HG02610 (cell line): ENCODE results near the gene TTC33.
"Not testable (repeated sequence)": the region's sequence is repeated elsewhere in the genome, so short reads cannot be mapped to it uniquely, and the experiment has no call there.

ENCODE experiments used
- ATAC-seq: cut with Tn5 transposase; IDR thresholded peaks from one replicate; pipeline ENCODE4 v1.9.1; 2021; ENCODE audit warnings: mild to moderate bottlenecking, moderate library complexity; ENCODE audit not compliant: unreplicated experiment

TTC33 gene

GRCh38 chr5:40722497-40722911, 33.3 kb downstream of the TTC33 start:
- ATAC-seq, result not testable (repeated sequence)

DNA sequence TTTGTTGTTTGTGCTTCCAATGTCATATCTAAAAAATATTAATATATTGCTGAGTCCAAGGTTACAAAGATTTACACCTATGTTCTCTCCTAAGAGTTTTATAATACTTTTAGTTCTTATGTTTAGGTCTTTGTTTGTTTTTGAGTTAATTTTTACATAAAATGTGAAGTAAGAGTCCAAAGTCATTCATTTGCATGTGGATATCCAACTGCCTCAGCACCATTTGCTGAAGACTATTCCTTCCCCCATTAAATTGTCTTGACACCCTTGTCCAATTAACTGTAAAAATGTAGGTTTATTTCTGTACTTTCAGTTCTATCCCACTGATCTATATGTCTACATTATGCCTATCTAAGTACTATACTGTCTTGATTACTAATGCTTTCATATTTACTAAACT, 35.7 kb downstream of the TTC33 start:
- ATAC-seq, result no peak

- no peak for ATAC-seq
These were observed 38.5 kb downstream of the TTC33 start for GRCh38 chr5:40717281-40717680.

DNA sequence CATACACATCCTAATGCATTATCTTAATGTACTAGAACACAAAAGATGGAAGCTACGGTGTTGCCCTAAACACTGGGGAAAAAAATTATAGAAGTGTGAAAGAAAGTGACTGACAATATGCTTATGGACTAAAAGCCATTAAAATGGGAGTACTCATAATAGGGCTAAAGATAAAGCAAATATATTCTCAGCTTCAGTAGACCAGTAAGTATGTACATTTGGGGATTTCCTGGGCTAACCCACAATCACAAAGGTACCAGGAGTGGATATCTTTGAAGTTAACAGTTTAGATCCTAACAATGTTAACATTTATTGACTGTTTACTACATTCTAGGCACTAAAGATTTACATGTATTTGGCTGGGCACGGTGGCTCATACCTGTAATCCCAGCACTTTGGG, 39.2 kb downstream of the TTC33 start:
- ATAC-seq, result no peak

DNA sequence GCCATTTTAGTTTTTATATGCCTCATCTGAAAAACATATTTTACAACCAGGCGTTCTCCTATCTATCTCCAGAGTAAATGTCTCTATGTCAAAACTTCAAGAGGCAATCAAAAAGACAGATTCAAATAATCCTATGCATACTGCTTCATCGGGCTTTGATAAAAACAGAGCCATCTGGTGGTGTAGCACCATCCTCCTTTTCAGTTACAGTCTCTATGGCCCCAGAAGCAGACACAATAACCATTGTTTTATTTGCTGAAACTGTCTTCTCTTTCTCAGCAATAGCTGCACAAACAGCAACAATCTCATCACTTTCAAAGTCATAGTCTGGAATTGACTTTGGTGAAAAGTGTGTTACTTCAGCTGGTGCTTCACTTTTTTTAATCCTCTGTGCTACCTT, 39.8 kb downstream of the TTC33 start:
- ATAC-seq, result no peak

GRCh38 chr5:40714001-40714400, 41.8 kb downstream of the TTC33 start:
- ATAC-seq, result no peak

DNA sequence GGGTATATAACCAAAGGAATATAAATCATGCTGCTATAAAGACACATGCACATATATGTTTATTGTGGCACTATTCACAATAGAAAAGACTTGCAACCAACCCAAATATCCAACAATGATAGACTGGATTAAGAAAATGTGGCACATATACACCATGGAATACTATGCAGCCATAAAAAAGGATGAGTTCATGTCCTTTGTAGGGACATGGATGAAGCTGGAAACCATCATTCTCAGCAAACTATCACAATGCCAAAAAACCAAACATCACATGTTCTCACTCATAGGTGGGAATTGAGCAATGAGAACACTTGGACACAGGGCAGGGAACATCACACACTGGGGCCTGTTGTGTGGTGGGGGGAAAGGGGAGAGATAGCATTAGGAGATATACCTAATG, 45.2 kb downstream of the TTC33 start:
- not testable (repeated sequence) for ATAC-seq

- ATAC-seq, result not testable (repeated sequence)
These were observed 50.3 kb downstream of the TTC33 start for GRCh38 chr5:40705484-40705883.

- ATAC-seq, result not testable (repeated sequence)
These were observed 53.7 kb downstream of the TTC33 start for GRCh38 chr5:40702027-40702426.

- no peak for ATAC-seq
These were observed 55.5 kb downstream of the TTC33 start for GRCh38 chr5:40700116-40700782.

DNA sequence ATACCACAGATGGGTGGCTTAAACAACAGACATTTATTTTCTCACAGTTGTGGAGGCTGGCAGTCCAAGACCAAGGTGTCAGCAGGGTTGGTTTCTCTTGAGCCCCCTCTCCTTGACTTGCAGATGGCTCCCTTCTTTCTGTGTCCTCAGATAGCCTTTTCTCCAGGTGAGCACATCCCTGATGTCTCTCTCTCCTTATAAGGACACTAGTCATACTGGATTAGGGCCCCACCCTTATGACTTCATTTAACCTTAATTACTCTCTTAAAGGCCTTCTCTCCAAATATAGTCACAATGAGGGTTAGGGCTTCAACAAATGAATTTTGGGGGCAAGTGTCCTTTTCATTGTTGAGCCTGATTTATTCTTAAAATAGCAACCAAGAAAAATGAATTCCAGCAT, 61.3 kb downstream of the TTC33 start:
- no peak for ATAC-seq

DNA sequence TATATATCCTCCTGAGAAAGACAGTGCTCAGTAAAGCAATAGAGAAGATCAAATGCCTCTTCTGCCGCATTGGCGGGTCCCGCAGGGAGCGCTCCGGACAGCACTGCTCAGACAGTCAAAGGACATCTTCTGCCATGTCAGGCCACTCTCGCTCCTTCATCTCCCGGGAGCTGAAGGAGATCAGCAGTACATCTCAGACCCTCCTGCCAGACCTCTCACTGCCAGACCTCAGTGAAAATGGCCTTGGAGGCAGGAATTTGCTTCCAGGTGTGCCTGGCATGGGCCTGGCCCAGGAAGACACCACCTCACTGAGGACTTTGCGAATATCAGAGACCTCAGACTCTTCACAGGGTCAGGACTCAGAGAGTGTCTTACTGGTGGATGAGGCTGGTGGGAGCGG, 63.9 kb downstream of the TTC33 start:
- no peak for ATAC-seq

DNA sequence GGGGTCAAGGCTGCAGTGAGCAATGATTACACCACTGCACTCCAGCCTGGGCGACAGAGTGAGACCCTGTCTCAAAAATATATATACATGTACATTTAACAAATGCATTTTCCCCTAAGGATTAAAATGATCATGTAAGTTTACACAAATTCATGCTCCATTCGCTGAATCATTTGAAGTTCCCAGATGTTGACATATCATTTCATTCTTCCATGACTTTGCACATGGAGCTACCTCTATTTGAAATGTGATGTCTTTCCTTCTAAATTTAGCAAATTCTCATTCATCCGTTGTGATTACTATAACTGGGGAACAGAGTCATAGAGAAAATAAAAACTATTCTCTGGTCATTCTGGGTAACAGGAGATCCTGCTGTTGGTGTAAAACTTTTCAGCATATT, 65.5 kb downstream of the TTC33 start:
- no peak for ATAC-seq

- ATAC-seq, result peak; percentile 83
These were observed 66.3 kb downstream of the TTC33 start for GRCh38 chr5:40689438-40689837.

DNA sequence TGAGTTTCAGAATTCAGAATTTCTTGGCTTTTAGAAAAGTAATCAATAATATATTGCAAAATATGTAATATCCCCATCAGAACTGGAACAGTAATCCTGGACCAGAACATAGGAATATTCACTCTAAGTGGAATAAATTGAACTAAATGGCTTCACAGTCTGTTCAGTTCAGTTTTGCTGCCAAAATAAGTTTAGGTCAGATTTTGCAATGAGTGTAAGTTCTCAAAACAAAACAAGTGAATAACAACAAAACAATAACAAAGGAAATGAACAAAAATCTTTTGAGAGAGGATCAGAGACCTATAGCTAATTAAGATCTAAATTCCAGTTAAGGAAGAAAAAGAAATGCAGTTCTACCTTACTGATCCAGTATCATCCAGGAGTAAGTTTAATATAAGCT, 66.8 kb downstream of the TTC33 start:
- ATAC-seq, result no peak

- ATAC-seq, result peak; percentile 83
These were observed 67.5 kb downstream of the TTC33 start for GRCh38 chr5:40688127-40688761.

DNA sequence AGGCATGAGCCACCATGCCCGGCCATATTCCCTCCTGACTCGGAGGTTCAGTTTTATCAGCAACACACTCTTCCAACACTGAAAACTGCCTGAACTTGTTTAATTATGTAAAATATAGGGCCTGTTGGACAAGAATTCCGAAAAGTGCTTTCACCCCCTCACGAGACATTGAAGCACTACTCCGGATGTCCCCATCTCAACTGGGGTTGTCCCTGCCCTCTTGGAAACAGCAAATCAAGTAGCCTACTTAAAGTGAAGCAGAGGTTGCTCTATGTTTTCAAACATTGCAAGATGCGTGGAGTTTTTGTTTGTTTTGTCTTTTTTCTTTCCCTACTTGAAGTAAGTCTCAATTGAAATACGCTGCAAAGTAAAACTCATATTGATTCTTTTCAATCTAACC, 68.4 kb downstream of the TTC33 start:
- ATAC-seq, result no peak

- no peak for ATAC-seq
These were observed 69.7 kb downstream of the TTC33 start for GRCh38 chr5:40685976-40686486.

DNA sequence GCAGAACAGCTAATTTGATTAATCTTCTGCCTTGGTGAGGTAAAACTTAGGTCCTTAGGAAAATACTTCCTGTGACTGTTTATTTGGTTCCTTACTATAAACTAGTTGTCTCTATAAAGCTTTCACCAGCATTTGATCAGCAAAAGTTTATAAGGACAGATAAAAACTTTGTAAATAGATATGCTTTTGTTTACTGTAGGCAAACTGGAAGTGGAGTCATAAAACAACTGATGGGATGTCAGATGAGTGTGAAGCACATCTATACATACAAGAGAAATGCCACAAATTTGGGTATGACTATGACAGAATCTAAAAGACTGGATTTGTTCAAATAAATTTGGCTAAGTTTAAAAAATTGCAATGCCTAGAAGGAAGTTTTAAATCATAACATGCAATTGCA, 70.6 kb downstream of the TTC33 start:
- no peak for ATAC-seq

DNA sequence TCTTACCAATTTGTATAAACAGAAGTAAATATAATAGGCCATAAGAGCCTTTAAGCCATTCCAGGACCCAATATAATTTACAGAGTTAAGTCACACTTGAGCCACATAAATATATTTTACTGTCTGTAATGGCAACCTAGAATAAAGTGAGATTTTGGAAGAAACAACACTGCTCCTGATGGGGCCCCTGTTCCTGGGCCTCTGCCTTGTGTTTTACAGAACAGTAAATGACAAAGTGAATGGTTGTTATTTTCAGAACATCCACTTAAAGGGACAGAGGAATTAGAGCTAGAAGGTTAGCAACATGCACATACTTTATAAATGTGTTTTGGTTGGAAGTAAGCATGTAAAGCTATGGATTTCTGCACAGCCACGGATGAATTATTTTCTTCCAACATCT, 72.5 kb downstream of the TTC33 start:
- ATAC-seq, result no peak

- no peak for ATAC-seq
These were observed 73.4 kb downstream of the TTC33 start for GRCh38 chr5:40682154-40683017.
